GM10248 (cell line): ENCODE measurements around the gene KIAA1217.

Experiments
- CTCF ChIA-PET: fragments of 300-600 bp; sonication (Branson Sonifier 250); formaldehyde crosslinking; extraction: SDS; loops from one replicate; lab custom pipeline; 2021; ENCODE audit warnings: antibody characterized with exemption; lab: Yijun Ruan, JAX
- POLR2A ChIA-PET: fragments of 350-650 bp; sonication (Branson Sonifier 250); formaldehyde crosslinking; extraction: SDS; loops from one replicate; lab custom pipeline; 2020; ENCODE audit warnings: antibody characterized with exemption; lab: Yijun Ruan, JAX
- DNase-seq: peaks from one replicate; pipeline ENCODE4 v3.0.0; 2012; ENCODE audit errors: extremely low spot score
- CTCF ChIP-seq: IDR thresholded peaks from 2 replicates; pipeline ENCODE4 v1.5.1; 2012; ENCODE audit warnings: mild to moderate bottlenecking, low read depth; ENCODE audit errors: extremely low read depth, missing control alignments, control extremely low read depth

Gene KIAA1217

GRCh38 chr10:24213881-24214280 is 4.9 kb downstream of the KIAA1217 start:
- CTCF ChIA-PET = interaction anchor here (1.2 to 1.4 kb wide), 2 partner anchors 16 to 98 kb away, joined by 3 read pairs; no protein-coding TSS in a partner anchor
- POLR2A ChIA-PET = no interaction called here
- no peak for TF ChIP-seq CTCF
- DNase-seq = no peak

- no peak for TF ChIP-seq CTCF
- POLR2A ChIA-PET = no interaction called here
- CTCF ChIA-PET = interaction anchor here (0.9 to 1.3 kb wide), 5 partner anchors 13 to 220 kb away, joined by 3 to 8 read pairs (median 4); no protein-coding TSS in a partner anchor
- no peak for DNase-seq
Measured at GRCh38 chr10:24214762-24215161, 5.8 kb downstream of the KIAA1217 start.

GRCh38 chr10:24215196-24215595 is 6.3 kb downstream of the KIAA1217 start:
- TF ChIP-seq CTCF = no peak
- ChIA-PET POLR2A (no interaction called here), CTCF (interaction anchor here (0.9 to 1.3 kb wide), 4 partner anchors 14 to 221 kb away, joined by 3 to 8 read pairs (median 4); no protein-coding TSS in a partner anchor)
- DNase-seq = no peak

- no peak for TF ChIP-seq CTCF
- ChIA-PET POLR2A (no interaction called here), CTCF (interaction anchor here (0.9 to 1.3 kb wide), 3 partner anchors 14 to 221 kb away, joined by 3 to 8 read pairs (median 4); no protein-coding TSS in a partner anchor)
- no peak for DNase-seq
Measured at GRCh38 chr10:24215603-24216002, 6.7 kb downstream of the KIAA1217 start.

- DNase-seq = no peak
- ChIA-PET POLR2A (no interaction called here), CTCF (interaction anchor here (0.7 to 1.3 kb wide), 2 partner anchors 9 to 12 kb away, joined by 3 read pairs; no protein-coding TSS in a partner anchor)
- TF ChIP-seq CTCF = no peak
Measured at GRCh38 chr10:24219963-24220362, 11.0 kb downstream of the KIAA1217 start.

GRCh38 chr10:24223341-24223740 is 14.4 kb downstream of the KIAA1217 start:
- TF ChIP-seq CTCF = no peak
- ChIA-PET CTCF (interaction anchor here (1.2 kb wide), 2 partner anchors 12 to 295 kb away, joined by 3 to 5 read pairs; no protein-coding TSS in a partner anchor), POLR2A (no interaction called here)
- DNase-seq = no peak

- no peak for TF ChIP-seq CTCF
- CTCF ChIA-PET = interaction anchor here (1.2 to 1.4 kb wide), 2 partner anchors 96 to 295 kb away, joined by 3 to 5 read pairs; no protein-coding TSS in a partner anchor
- DNase-seq = no peak
- POLR2A ChIA-PET = interaction anchor here (0.6 kb wide), 1 partner anchor 293 kb away, joined by 3 read pairs; no protein-coding TSS in a partner anchor
Measured at GRCh38 chr10:24223953-24224352, 15.0 kb downstream of the KIAA1217 start.
